HepG2 (cell line): ENCODE measurements around the gene ELMOD3. TPM values are rescaled to one million over a fixed set of nuclear protein-coding genes. Genes with fewer than 3 reads are reported as not detected.

Experiments
- ATAC-seq: fragments of 200-7000 bp; cut with Tn5 transposase; 3 replicates; pipeline ENCODE4 v1.9.1; 2020; ENCODE audit warnings: mild to moderate bottlenecking, moderate library complexity
- BruUV-seq: library from RNA; stranded (reverse); fragments of 400-500 nt; replicated peaks from 2 replicates; lab custom pipeline; 2021; lab: Mats Ljungman, UMichigan
- CTCF ChIA-PET: fragments of 300-600 bp; formaldehyde crosslinking; extraction: SDS; loops from one replicate; lab custom pipeline; 2021; ENCODE audit warnings: low total read pairs, inconsistent platforms, low intra/inter-chr PET ratio; lab: Yijun Ruan, JAX
- POLR2A ChIA-PET: fragments of 350-600 bp; sonication (Branson Sonifier 250); formaldehyde crosslinking; loops from one replicate; lab custom pipeline; 2020; ENCODE audit warnings: antibody characterized with exemption, inconsistent platforms; lab: Yijun Ruan, JAX
- DNase-seq: peaks from one replicate; pipeline ENCODE4 v3.0.0-alpha.2; 2015; ENCODE audit warnings: low spot score
- FAIRE-seq: peaks from 3 replicates; lab custom pipeline; 2011; peaks lifted over from hg19 to GRCh38; lab: Jason Lieb, UNC
- H2AFZ ChIP-seq: one replicate; pipeline ENCODE4 v1.6.1; 2011; ENCODE audit warnings: low read length, inconsistent platforms
- H3K27ac ChIP-seq: fragments of 300-600 bp; 3 replicates; pipeline ENCODE4 v1.8.0; 2011; ENCODE audit warnings: mixed run types, mild to moderate bottlenecking, mixed read lengths, low read length, inconsistent platforms; ENCODE audit not compliant: insufficient read depth; ENCODE audit errors: extremely low read length
- H3K27me3 ChIP-seq, 2 experiments: fragments of 200-600 bp in 1 of 2; 2 replicates in 1 of 2; 3 replicates in 1 of 2; pipeline versions ENCODE4 v1.6.0 to v1.8.0; 2011; ENCODE audit warnings: low read length in 2 of 2, mild to moderate bottlenecking in 2 of 2, moderate library complexity in 2 of 2, inconsistent platforms in 1 of 2; ENCODE audit not compliant: insufficient read depth in 2 of 2, control insufficient read depth in 1 of 2
- H3K36me3 ChIP-seq, 2 experiments: fragments of 200-600 bp in 1 of 2; replicated peaks in 1 of 2; 2 replicates in 1 of 2; 3 replicates in 1 of 2; pipeline versions ENCODE4 v1.5.1 to v1.8.0; 2011; ENCODE audit warnings: low read length in 2 of 2, inconsistent platforms in 1 of 2; ENCODE audit not compliant: insufficient read depth in 2 of 2, control insufficient read depth in 1 of 2
- H3K4me1 ChIP-seq: 2 replicates; pipeline ENCODE4 v1.5.1; 2012; ENCODE audit warnings: low read length, inconsistent platforms; ENCODE audit not compliant: insufficient read depth
- H3K4me2 ChIP-seq: 2 replicates; pipeline ENCODE4 v1.6.0; 2011; ENCODE audit warnings: low read depth, low read length, inconsistent platforms
- H3K4me3 ChIP-seq, 3 experiments: fragments of 200-600 bp in 1 of 3; sonication (generic), shearing (Covaris generic) in 1 of 3; replicated peaks in 1 of 3; 2 replicates each; pipeline ENCODE4 v1.5.1; 2011 to 2016; ENCODE audit warnings: low read length in 3 of 3, inconsistent platforms in 2 of 3, low read depth in 2 of 3, mild to moderate bottlenecking in 2 of 3, control low read depth in 1 of 3, mixed read lengths in 1 of 3; ENCODE audit not compliant: insufficient read depth in 1 of 3
- H3K79me2 ChIP-seq: one replicate; pipeline ENCODE4 v1.6.1; 2011; ENCODE audit warnings: low read length, inconsistent platforms; ENCODE audit not compliant: insufficient read depth
- H3K9ac ChIP-seq: 2 replicates; pipeline ENCODE4 v1.6.0; 2011; ENCODE audit warnings: mild to moderate bottlenecking, low read depth, low read length, inconsistent platforms; ENCODE audit not compliant: insufficient read depth
- H3K9me3 ChIP-seq: 2 replicates; pipeline ENCODE4 v1.5.1; 2012; ENCODE audit warnings: mild to moderate bottlenecking, low read length
- H4K20me1 ChIP-seq: 2 replicates; pipeline ENCODE4 v1.6.0; 2011; ENCODE audit warnings: inconsistent platforms, mild to moderate bottlenecking, low read length, moderate library complexity; ENCODE audit not compliant: insufficient read depth
- AHR ChIP-seq: IDR thresholded peaks from 2 replicates; pipeline ENCODE4 v1.6.1; 2018; ENCODE audit warnings: missing genetic modification reagents, missing compliant biosample characterization
- ARID3A ChIP-seq: IDR thresholded peaks from 2 replicates; pipeline ENCODE4 v1.6.1; 2012; ENCODE audit warnings: low read depth, low read length, improper control_type of control experiment
- BRF2 ChIP-seq: sonication (generic); formaldehyde crosslinking; IDR thresholded peaks from 2 replicates; pipeline ENCODE4 v1.8.1; 2022; ENCODE audit warnings: mild to moderate bottlenecking, missing genetic modification reagents
- E2F2 ChIP-seq: sonication (generic); formaldehyde crosslinking; IDR thresholded peaks from 2 replicates; pipeline ENCODE4 v1.4.0; 2020; ENCODE audit warnings: missing genetic modification reagents, borderline replicate concordance
- EP300 ChIP-seq, 3 experiments: sonication (generic) in 1 of 3; formaldehyde crosslinking in 1 of 3; IDR thresholded peaks; 2 replicates each; pipeline versions ENCODE4 v1.5.1 to v1.6.1; 2011 to 2020; ENCODE audit warnings: low read depth in 2 of 3, low read length in 2 of 3, borderline replicate concordance in 1 of 3, improper control_type of control experiment in 1 of 3, mild to moderate bottlenecking in 1 of 3, missing genetic modification reagents in 1 of 3, moderate library complexity in 1 of 3
- JUNB ChIP-seq: sonication (generic); formaldehyde crosslinking; IDR thresholded peaks from 2 replicates; pipeline ENCODE4 v1.8.0; 2022; ENCODE audit warnings: missing genetic modification reagents, mild to moderate bottlenecking, borderline replicate concordance
- NFE2L2 ChIP-seq: fragments of 150-350 bp; IDR thresholded peaks from 2 replicates; pipeline ENCODE4 v1.6.1; 2014; ENCODE audit warnings: low read length
- SALL1 ChIP-seq: sonication (generic); formaldehyde crosslinking; IDR thresholded peaks from 2 replicates; pipeline ENCODE4 v1.8.0; 2022; ENCODE audit warnings: mild to moderate bottlenecking, missing genetic modification reagents
- SMYD3 ChIP-seq: sonication (generic); formaldehyde crosslinking; IDR thresholded peaks from 2 replicates; pipeline ENCODE4 v1.8.1; 2023; ENCODE audit warnings: mild to moderate bottlenecking, missing genetic modification reagents
- TP53 ChIP-seq: sonication (generic); formaldehyde crosslinking; conservative IDR thresholded peaks from 2 replicates; pipeline ENCODE4 v1.4.0; 2020; ENCODE audit warnings: missing genetic modification reagents
- ZBTB21 ChIP-seq: sonication (generic); formaldehyde crosslinking; IDR thresholded peaks from 2 replicates; pipeline ENCODE4 v1.4.0; 2020; ENCODE audit warnings: missing genetic modification reagents
- ZNF282 ChIP-seq: fragments of 450-650 bp; IDR thresholded peaks from 2 replicates; pipeline ENCODE4 v1.6.1; 2018; ENCODE audit not compliant: partially characterized antibody
- ZNF333 ChIP-seq: sonication (generic); formaldehyde crosslinking; IDR thresholded peaks from 2 replicates; pipeline ENCODE4 v1.4.0; 2020; ENCODE audit warnings: mild to moderate bottlenecking, missing genetic modification reagents, borderline replicate concordance
- ZNF33B ChIP-seq: sonication (generic); formaldehyde crosslinking; IDR thresholded peaks from 2 replicates; pipeline ENCODE4 v1.5.1; 2020; ENCODE audit warnings: mild to moderate bottlenecking, missing genetic modification reagents
- ZNF367 ChIP-seq: sonication (generic); formaldehyde crosslinking; IDR thresholded peaks from 2 replicates; pipeline ENCODE4 v1.4.0; 2020; ENCODE audit warnings: missing genetic modification reagents, borderline replicate concordance
- ZNF580 ChIP-seq: IDR thresholded peaks from 2 replicates; pipeline ENCODE4 v1.6.1; 2016; ENCODE audit warnings: low read depth, borderline replicate concordance
- ZNF713 ChIP-seq: sonication (generic); formaldehyde crosslinking; IDR thresholded peaks from 2 replicates; pipeline ENCODE4 v1.4.0; 2020; ENCODE audit warnings: mild to moderate bottlenecking, missing genetic modification reagents
- ZNF782 ChIP-seq: sonication (generic); formaldehyde crosslinking; IDR thresholded peaks from 2 replicates; pipeline ENCODE4 v1.4.0; 2020; ENCODE audit warnings: missing genetic modification reagents, mild to moderate bottlenecking, borderline replicate concordance
- ZNF792 ChIP-seq: IDR thresholded peaks from 2 replicates; pipeline ENCODE4 v1.6.1; 2016
- WGBS: methylation state at CpG from one replicate; pipeline ENCODE4 v1.1.6; 2017; ENCODE audit warnings: low lambda C conversion rate; 5-methylcytosine and 5-hydroxymethylcytosine counted together
- in situ Hi-C: cut with HindIII; loops from 2 replicates; pipeline ENCODE4 v1.10.0; 2017; ENCODE audit warnings: low pct_unique_long_range_greater_than_20kb; ENCODE audit not compliant: extremely low pct_ligation_motif_present
- intact Hi-C: fragments of 100-400 bp; cut with micrococcal nuclease; formaldehyde crosslinking; loops from one replicate; pipeline ENCODE4 v1.10.0; 2022; ENCODE audit not compliant: unreplicated experiment
- polyA plus RNA-seq, 8 experiments: library from polyadenylated mRNA; depleted of rRNA in 3 of 8; stranded (reverse) in 7 of 8; unstranded in 1 of 8; fragments of >200 nt; fragmentation: Illumina TruSeq in 4 of 8; extraction: Trizol in 4 of 8; gene quantifications; 2 replicates each; pipeline versions ENCODE4 v1.2.1 to v1.2.3, GENCODE V29; 2011 to 2016; ENCODE audit warnings: low read depth in 4 of 8, missing spikeins in 1 of 8, mixed read lengths in 1 of 8; ENCODE audit not compliant: insufficient read depth in 1 of 8
- total RNA-seq, 5 experiments: library from RNA; depleted of rRNA; stranded (reverse); fragments of >200 nt; fragmentation: Illumina TruSeq; extraction: Trizol; gene quantifications; 2 replicates each; pipeline ENCODE4 v1.2.3, GENCODE V29; 2016; ENCODE audit warnings: low read depth in 1 of 5

ELMOD3 gene
- total and polyA plus RNA-seq, 2 of the 13 experiments (the other 11 are each of a cell fraction or from before 2014, with no cell fraction given), result 13.3 to 19.5 TPM

- in situ Hi-C loops, result no loop called here
- Histone ChIP-seq H3K4me1 (peaks cover 55% of the 10 kb centered on the region), H3K9me3 (no peaks in the 10 kb centered on the region), H3K4me2 (no peak overlapping the region), H4K20me1 (no peaks in the 10 kb centered on the region), H2AFZ (no peak overlapping the region), H3K27me3 (peaks cover 3 to 29% of the 10 kb centered on the region in 2 experiments; a peak in 4 of 5 replicates), H3K9ac (no peak overlapping the region), H3K4me3 (no peak overlapping the region), H3K27ac (no peak overlapping the region), H3K79me2 (no peaks in the 10 kb centered on the region), H3K36me3 (no peaks in the 10 kb centered on the region)
- DNase-seq (no peak), ATAC-seq (no peak), FAIRE-seq (no peak)
- intact Hi-C loops, result no loop called here
- CTCF ChIA-PET, result no interaction called here
- POLR2A ChIA-PET, result interaction anchor here (3.6 kb wide), 1 partner anchor 113 kb away, joined by 10 read pairs; the partner anchor contains the start of gene MAT2A
- TF ChIP-seq ZNF782 (CRISPR knock-in tag) (no peak), ZNF33B (CRISPR knock-in tag) (no peak), ZNF580 (no peak), ZBTB21 (no peak), ZNF792 (no peak), EP300 (IDR thresholded peaks at IDR 0.05; ENCODE audit: low read depth in 2 of 2, low read length in 2 of 2) (no peak), EP300 (CRISPR knock-in tag; IDR thresholded peaks at IDR 0.05; ENCODE audit: borderline replicate concordance) (no peak), SALL1 (CRISPR knock-in tag) (no peak), BRF2 (no peak), ZNF333 (CRISPR knock-in tag) (no peak), TP53 (no peak), SMYD3 (CRISPR knock-in tag) (no peak), ZNF713 (no peak), E2F2 (CRISPR knock-in tag) (no peak), ARID3A (no peak), ZNF282 (no peak), JUNB (CRISPR knock-in tag) (no peak), NFE2L2 (no peak), ZNF367 (no peak), AHR (CRISPR knock-in tag) (no peak)
- no TSS peak for BruUV-seq
- WGBS, result 33% methylated on average over 3 of the region's 3 CpGs
Measured at GRCh38 chr2:85425588-85425987, 71.0 kb downstream of the ELMOD3 start.
